HTERT RPE-1 (cell line): ENCODE results near the gene OXGR1.

Experiments used
- in situ Hi-C: fragments of 300-500 bp; cut with MboI; formaldehyde crosslinking; loops from 4 replicates; pipeline ENCODE4 v1.14.3; 2020; ENCODE audit warnings: low sequenced_read_pairs

Gene OXGR1

GRCh38 chr13:96963786-96964475 is 30.3 kb downstream of the OXGR1 start:
- in situ Hi-C loops, result no loop called here

GRCh38 chr13:96960379-96960778 is 33.9 kb downstream of the OXGR1 start:
- in situ Hi-C loops, result no loop called here

GRCh38 chr13:96958286-96958891 is 35.9 kb downstream of the OXGR1 start:
- in situ Hi-C loops, result no loop called here

- in situ Hi-C loops, result no loop called here
Observed at GRCh38 chr13:96952595-96952994, 41.7 kb downstream of the OXGR1 start.

- in situ Hi-C loops, result no loop called here
Observed at GRCh38 chr13:96948127-96948526, 46.1 kb downstream of the OXGR1 start.

- in situ Hi-C loops, result no loop called here
Observed at GRCh38 chr13:96947343-96947910, 46.8 kb downstream of the OXGR1 start.

- in situ Hi-C loops, result no loop called here
Observed at GRCh38 chr13:96946709-96947311, 47.5 kb downstream of the OXGR1 start.

- in situ Hi-C loops, result no loop called here
Observed at GRCh38 chr13:96940961-96941360, 53.3 kb downstream of the OXGR1 start.

- in situ Hi-C loops, result no loop called here
Observed at GRCh38 chr13:96935901-96936300, 58.4 kb downstream of the OXGR1 start.
